Ishikawa (cell line): ENCODE data around the gene ADRA2A.

ENCODE experiments used
- CEBPB ChIP-seq: IDR thresholded peaks from 2 replicates; pipeline ENCODE4 v1.6.1; 2012
- CREB1 ChIP-seq: IDR thresholded peaks from 2 replicates; pipeline ENCODE4 v1.6.1; 2012; ENCODE audit warnings: low read depth
- EGR1 ChIP-seq: IDR thresholded peaks from 2 replicates; pipeline ENCODE4 v1.6.1; 2012
- EP300 ChIP-seq: IDR thresholded peaks from 2 replicates; pipeline ENCODE4 v1.6.1; 2012; ENCODE audit warnings: borderline replicate concordance
- FOXM1 ChIP-seq: IDR thresholded peaks from 2 replicates; pipeline ENCODE4 v1.6.1; 2012; ENCODE audit warnings: low read depth, borderline replicate concordance
- NFIC ChIP-seq: IDR thresholded peaks from 2 replicates; pipeline ENCODE4 v1.6.1; 2012
- RAD21 ChIP-seq: IDR thresholded peaks from 2 replicates; pipeline ENCODE4 v1.6.1; 2012; ENCODE audit warnings: low read depth
- TAF1 ChIP-seq: IDR thresholded peaks from 2 replicates; pipeline ENCODE4 v1.6.1; 2012; ENCODE audit warnings: low read depth, mild to moderate bottlenecking
- TCF12 ChIP-seq: IDR thresholded peaks from 2 replicates; pipeline ENCODE4 v1.6.1; 2012; ENCODE audit warnings: low read depth
- TEAD4 ChIP-seq: IDR thresholded peaks from 2 replicates; pipeline ENCODE4 v1.6.1; 2012
- YY1 ChIP-seq: IDR thresholded peaks from 2 replicates; pipeline ENCODE4 v1.6.1; 2012; ENCODE audit warnings: low read depth
- ZBTB7A ChIP-seq: IDR thresholded peaks from 2 replicates; pipeline ENCODE4 v1.6.1; 2012; ENCODE audit warnings: low read depth
- TF ChIP-seq, protein P1 (sequence below): IDR thresholded peaks from 2 replicates; pipeline ENCODE4 v1.6.1; 2012
- TF ChIP-seq, protein P2 (sequence below): IDR thresholded peaks from 2 replicates; pipeline ENCODE4 v1.6.1; 2012; ENCODE audit warnings: low read depth, mild to moderate bottlenecking
- TF ChIP-seq, protein P3 (sequence below): IDR thresholded peaks from 2 replicates; pipeline ENCODE4 v1.6.1; 2012

ADRA2A gene

DNA sequence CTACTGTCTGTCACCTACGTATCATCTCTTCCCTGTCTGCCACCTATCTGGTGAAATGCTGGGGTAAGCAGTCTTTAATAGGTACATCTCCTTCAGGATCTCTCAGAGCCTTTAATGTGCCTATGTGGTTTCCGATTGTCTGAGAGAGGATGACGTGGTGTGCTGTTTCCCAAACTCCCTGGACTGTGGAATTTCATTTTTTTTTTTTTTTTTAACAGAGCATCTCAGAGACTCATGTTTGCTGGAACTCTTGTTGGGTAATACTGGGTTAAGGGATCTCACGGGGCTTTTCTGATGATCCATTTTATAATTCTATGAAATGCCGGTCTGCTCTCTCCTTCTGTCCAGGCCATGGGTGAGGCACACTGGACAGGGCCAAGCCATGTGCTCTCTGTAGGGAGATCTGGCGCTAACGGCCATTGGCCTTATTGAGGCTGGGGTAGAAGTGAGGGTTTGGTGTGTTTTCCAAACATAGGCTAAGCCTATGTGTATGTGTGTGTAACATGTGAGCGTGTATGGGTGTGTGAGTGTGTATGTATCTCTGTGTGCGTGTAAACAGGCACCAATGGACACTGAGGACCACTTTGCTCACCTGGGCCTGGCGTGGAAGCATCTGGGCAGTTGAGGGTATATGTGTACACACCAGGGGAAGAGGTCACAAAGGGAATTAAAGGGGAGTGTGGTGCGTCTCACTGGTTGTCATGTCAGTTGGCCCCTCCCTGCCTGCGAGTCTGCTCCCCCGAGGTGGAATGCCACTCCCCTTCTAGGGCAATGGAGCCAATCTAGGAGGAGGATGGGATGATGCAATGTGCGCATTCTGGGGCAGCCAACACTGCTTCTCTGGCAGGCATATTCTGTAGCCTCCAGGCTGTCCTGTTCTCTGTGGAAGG is 7.8 kb downstream of the ADRA2A start:
- TF ChIP-seq FOXM1, result no peak

DNA sequence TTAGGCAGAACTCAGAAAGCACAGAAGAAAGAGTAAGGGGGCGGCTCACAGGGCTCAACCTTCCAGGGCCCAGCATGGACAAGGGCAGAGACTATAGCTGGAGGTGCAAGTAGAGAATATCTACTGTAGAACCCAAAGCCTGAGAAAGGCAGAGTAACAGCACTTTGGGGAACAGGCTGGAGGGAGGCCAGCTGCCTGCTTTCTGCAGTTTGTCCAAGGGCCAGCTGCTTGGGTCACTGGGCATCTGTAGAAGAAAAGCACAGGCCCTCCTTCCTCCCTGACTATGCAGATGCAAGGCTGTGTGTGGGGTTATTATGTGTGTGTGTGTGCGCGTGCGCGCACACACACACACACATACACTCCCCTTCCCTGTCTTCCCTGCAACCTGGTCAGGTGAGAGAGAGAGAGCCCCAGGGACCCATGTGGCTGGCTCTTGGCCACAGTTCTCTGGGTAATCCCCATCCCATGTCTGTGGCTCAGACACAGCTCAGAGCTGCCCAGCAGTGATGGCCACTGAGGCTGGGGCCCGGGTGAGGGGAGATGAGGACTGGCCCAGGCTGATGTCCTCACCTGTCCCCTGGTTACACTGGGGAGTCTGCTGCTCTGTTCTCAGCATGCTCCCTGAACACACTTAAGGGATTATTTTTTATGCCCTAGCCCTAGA is 9.0 kb downstream of the ADRA2A start:
- TF ChIP-seq ZBTB7A, result no peak
- TF ChIP-seq, protein P1, sequence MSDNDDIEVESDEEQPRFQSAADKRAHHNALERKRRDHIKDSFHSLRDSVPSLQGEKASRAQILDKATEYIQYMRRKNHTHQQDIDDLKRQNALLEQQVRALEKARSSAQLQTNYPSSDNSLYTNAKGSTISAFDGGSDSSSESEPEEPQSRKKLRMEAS, result no peak
- TF ChIP-seq FOXM1, result no peak
- TF ChIP-seq TAF1, result no peak

DNA sequence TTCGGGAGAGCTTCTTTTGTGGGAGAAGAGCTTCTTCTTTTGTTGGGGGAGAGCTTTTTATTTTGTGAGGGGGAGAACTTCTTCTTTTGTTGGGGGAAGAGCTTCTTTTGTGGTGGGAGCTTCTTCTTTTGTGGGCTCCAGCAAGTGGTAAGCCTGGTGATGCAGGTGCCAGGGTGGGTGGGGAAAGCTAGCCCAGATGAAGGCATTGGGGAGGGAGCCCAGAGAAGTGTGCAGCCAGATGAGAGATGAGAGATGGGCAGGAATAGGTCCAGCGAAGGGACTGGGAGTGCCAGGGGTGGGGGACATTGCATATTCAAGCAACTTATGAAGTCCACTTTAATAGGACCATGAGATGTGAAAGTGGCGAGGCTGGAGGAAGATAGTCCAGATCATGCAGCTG is 9.7 kb downstream of the ADRA2A start:
- TF ChIP-seq, protein P1, result no peak
- TF ChIP-seq TCF12 (no peak), TEAD4 (no peak), RAD21 (no peak), EP300 (no peak), FOXM1 (no peak), TAF1 (no peak), CEBPB (no peak), NFIC (no peak)

DNA sequence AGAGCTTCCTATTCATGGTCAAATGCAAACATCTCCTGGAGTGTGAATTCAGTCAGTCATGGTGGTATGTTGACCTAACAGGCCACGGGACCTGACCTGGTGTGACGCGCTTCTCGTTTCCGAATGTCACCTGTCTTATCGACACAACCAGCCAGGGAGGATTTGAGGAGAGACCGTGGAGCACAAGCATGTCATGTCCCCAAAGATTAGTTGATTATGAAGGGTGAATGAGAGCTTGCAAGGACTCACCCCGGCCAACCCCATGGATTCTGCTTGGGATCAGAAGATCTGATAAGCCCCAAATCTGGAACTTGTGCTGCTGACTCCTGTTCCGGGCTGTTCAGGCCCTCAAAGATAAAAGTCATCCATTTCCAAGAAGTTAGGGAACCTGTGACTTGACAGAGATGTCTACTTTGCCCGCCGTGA is 10.5 kb downstream of the ADRA2A start:
- TF ChIP-seq NFIC (no peak), EGR1 (no peak), TCF12 (no peak), CEBPB (no peak), RAD21 (no peak), EP300 (no peak), YY1 (no peak), ZBTB7A (no peak), TAF1 (no peak)
- TF ChIP-seq, protein P2, sequence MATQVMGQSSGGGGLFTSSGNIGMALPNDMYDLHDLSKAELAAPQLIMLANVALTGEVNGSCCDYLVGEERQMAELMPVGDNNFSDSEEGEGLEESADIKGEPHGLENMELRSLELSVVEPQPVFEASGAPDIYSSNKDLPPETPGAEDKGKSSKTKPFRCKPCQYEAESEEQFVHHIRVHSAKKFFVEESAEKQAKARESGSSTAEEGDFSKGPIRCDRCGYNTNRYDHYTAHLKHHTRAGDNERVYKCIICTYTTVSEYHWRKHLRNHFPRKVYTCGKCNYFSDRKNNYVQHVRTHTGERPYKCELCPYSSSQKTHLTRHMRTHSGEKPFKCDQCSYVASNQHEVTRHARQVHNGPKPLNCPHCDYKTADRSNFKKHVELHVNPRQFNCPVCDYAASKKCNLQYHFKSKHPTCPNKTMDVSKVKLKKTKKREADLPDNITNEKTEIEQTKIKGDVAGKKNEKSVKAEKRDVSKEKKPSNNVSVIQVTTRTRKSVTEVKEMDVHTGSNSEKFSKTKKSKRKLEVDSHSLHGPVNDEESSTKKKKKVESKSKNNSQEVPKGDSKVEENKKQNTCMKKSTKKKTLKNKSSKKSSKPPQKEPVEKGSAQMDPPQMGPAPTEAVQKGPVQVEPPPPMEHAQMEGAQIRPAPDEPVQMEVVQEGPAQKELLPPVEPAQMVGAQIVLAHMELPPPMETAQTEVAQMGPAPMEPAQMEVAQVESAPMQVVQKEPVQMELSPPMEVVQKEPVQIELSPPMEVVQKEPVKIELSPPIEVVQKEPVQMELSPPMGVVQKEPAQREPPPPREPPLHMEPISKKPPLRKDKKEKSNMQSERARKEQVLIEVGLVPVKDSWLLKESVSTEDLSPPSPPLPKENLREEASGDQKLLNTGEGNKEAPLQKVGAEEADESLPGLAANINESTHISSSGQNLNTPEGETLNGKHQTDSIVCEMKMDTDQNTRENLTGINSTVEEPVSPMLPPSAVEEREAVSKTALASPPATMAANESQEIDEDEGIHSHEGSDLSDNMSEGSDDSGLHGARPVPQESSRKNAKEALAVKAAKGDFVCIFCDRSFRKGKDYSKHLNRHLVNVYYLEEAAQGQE, result no peak
- TF ChIP-seq, protein P3, sequence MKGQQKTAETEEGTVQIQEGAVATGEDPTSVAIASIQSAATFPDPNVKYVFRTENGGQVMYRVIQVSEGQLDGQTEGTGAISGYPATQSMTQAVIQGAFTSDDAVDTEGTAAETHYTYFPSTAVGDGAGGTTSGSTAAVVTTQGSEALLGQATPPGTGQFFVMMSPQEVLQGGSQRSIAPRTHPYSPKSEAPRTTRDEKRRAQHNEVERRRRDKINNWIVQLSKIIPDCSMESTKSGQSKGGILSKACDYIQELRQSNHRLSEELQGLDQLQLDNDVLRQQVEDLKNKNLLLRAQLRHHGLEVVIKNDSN, result no peak
- TF ChIP-seq, protein P1, result no peak

DNA sequence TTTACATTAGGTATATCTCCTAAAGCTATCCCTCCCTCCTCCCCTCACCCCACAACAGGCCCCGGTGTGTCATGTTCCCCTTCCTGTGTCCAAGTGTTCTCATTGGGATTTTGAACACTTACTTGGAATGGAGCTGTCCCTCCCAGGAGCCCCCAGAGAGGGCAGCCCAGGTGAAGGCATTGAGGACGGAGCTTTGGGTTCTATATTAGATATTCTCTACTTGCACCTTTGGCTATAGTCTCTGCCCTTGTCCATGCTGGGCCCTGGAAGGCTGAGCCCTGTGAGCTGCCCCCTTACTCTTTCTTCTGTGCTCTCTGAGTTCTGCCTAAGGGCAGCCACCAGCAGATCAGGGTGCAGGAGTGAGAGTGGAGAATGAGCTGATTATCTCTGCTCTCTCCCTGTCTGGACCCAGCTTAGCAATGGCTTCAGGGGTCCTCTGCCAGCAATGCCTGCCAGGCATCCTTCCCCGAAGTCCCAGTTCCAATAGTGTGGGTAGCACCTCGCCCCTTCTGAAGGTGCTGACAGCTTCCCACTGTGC is 11.2 kb downstream of the ADRA2A start:
- TF ChIP-seq EP300 (no peak), CREB1 (no peak), TEAD4 (no peak), EGR1 (no peak), TCF12 (no peak), NFIC (no peak), TAF1 (no peak), FOXM1 (no peak), ZBTB7A (no peak), CEBPB (no peak), YY1 (no peak), RAD21 (no peak)
- TF ChIP-seq, protein P2, result no peak
- TF ChIP-seq, protein P3, result no peak
- TF ChIP-seq, protein P1, result no peak
